ENCODE data around the gene MARF1. TPM values are rescaled to one million over a fixed set of nuclear protein-coding genes. Genes with fewer than 3 reads are reported as not detected.

The MARF1 gene
- total and polyA plus RNA-seq, 2 of the 8 experiments (the other 6 are each of a cell fraction or from before 2014, with no cell fraction given): 5.6 to 31.4 TPM

DNA sequence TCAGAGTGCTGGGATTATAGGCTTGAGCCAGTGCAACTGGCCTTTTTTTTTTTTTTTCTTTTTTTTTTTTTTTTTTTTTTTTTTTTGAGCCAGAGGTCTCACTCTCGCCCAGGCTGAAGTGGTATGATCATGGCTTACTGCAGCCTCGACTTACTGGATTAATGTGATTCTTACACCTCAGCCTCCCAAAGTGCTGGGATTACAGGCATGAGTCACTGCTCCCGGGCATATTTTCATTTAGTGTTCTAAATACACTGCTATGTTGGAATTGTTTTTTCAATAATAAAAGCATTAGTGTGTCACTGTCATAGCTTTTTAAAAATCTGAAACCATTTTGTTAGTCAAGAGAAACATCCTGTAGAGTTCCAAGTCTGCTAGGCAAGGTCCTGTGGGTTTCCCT lies 47.3 kb upstream of the MARF1 start:
- no peak overlapping the region for H2BK15ac ChIP-seq (ENCODE audit: low read length)
- H3K36me3 ChIP-seq (ENCODE audit: control insufficient read depth in 2 of 4, insufficient read depth in 4 of 4, low read length in 3 of 4): peaks cover 0 to 21% (median 11%) of the 10 kb centered on the region in 4 experiments; a peak in 7 of 8 replicates
- no peak overlapping the region for H4K8ac ChIP-seq (ENCODE audit: extremely low read depth, insufficient read depth, low read length)
- H4K91ac ChIP-seq (replicated peaks; ENCODE audit: insufficient read length, low read length): no peak overlapping the region
- H3K9ac ChIP-seq (replicated peaks in 1 of 4; ENCODE audit: extremely low read depth in 1 of 4, low read depth in 3 of 4, low read length in 3 of 4): no peak overlapping the region
- TF ChIP-seq CEBPB (IDR thresholded peaks at IDR 0.05; ENCODE audit: low read depth, low read length) (no peak), CTBP2 (IDR thresholded peaks at IDR 0.05; ENCODE audit: borderline replicate concordance, insufficient read depth, insufficient read length, low read length) (no peak), KDM4A (IDR thresholded peaks at IDR 0.05; ENCODE audit: low read depth, low read length, severe bottlenecking) (no peak), CHD1 (IDR thresholded peaks at IDR 0.05; ENCODE audit: low read depth, low read length) (no peak), BACH1 (IDR thresholded peaks at IDR 0.05; ENCODE audit: low read length) (no peak), EZH2 (IDR thresholded peaks at IDR 0.05; ENCODE audit: low read depth, low read length, severe bottlenecking) (no peak), POLR2AphosphoS5 (IDR thresholded peaks at IDR 0.05; ENCODE audit: low read depth, low read length) (no peak), BCL11A (IDR thresholded peaks at IDR 0.05; ENCODE audit: low read depth in 2 of 2, low read length in 2 of 2) (no peak), SRF (IDR thresholded peaks at IDR 0.05; ENCODE audit: low read depth, low read length) (no peak), RFX5 (IDR thresholded peaks at IDR 0.05; ENCODE audit: borderline replicate concordance, low read depth, low read length) (no peak), TAF7 (optimal IDR thresholded peaks at IDR 0.05; ENCODE audit: borderline replicate concordance, low read depth, low read length) (no peak)
- no peak overlapping the region for H2BK12ac ChIP-seq (ENCODE audit: low read depth, low read length)
- H3K4me3 ChIP-seq (ENCODE audit: extremely low read depth in 1 of 4, insufficient read depth in 2 of 4, low read depth in 3 of 4, low read length in 4 of 4): no peak overlapping the region
- no peak overlapping the region for H3K18ac ChIP-seq (ENCODE audit: extremely low read depth, low read length)
- no peak overlapping the region for H3K4me2 ChIP-seq (ENCODE audit: insufficient read depth in 1 of 2, low read depth in 2 of 2, low read length in 2 of 2)
- DNase-seq (ENCODE audit: low read depth in 1 of 2, low spot score in 2 of 2): no peak
- H3K9me3 ChIP-seq (ENCODE audit: insufficient read depth in 2 of 2, low read depth in 1 of 2, low read length in 1 of 2): no peaks in the 10 kb centered on the region
- POLR2A ChIA-PET (ENCODE audit: partially characterized antibody): interaction anchor here (0.6 kb wide), 1 partner anchor 151 kb away, joined by 4 read pairs; no protein-coding TSS in a partner anchor
- FAIRE-seq: no peak
- peaks cover 2% of the 10 kb centered on the region in 2 experiments for H4K20me1 ChIP-seq (replicated peaks in 1 of 2; ENCODE audit: control insufficient read depth in 1 of 2, insufficient read depth in 2 of 2, low read length in 2 of 2)
- no peak overlapping the region for H3K56ac ChIP-seq (replicated peaks; ENCODE audit: insufficient read length, low read depth, low read length)
- H3K27ac ChIP-seq (ENCODE audit: low read depth, low read length): no peak overlapping the region
- H3K27me3 ChIP-seq (replicated peaks in 1 of 4; ENCODE audit: control insufficient read depth in 3 of 4, extremely low read depth in 1 of 4, insufficient read depth in 3 of 4, low read length in 3 of 4): no peaks in the 10 kb centered on the region
- no peak overlapping the region for H3K23ac ChIP-seq (ENCODE audit: insufficient read length)
- H3K14ac ChIP-seq (ENCODE audit: insufficient read length): no peak overlapping the region
- H3K23me2 ChIP-seq (ENCODE audit: low read depth, low read length): no peaks in the 10 kb centered on the region
- no peak overlapping the region for H2BK20ac ChIP-seq (ENCODE audit: low read length)
- H3K4me1 ChIP-seq (replicated peaks in 1 of 4; ENCODE audit: control insufficient read depth in 3 of 4, insufficient read depth in 4 of 4, low read length in 3 of 4): no peaks in the 10 kb centered on the region
- H3K4ac ChIP-seq (replicated peaks; ENCODE audit: insufficient read length, low read depth, low read length): no peak overlapping the region
- no peak overlapping the region for H2BK120ac ChIP-seq (replicated peaks; ENCODE audit: low read depth, low read length)
- no peaks in the 10 kb centered on the region for H3K79me1 ChIP-seq (ENCODE audit: low read depth, low read length)
- H3K79me2 ChIP-seq (ENCODE audit: control insufficient read depth in 1 of 2, insufficient read depth in 2 of 2, low read length in 2 of 2): no peaks in the 10 kb centered on the region
- no peak overlapping the region for H2AK5ac ChIP-seq (ENCODE audit: low read depth, low read length)
- CTCF ChIA-PET (ENCODE audit: partially characterized antibody): interaction anchor here (3.3 kb wide), 1 partner anchor 8 kb away, joined by 17 read pairs; no protein-coding TSS in a partner anchor
- WGBS, 2 experiments (ENCODE audit: extremely low coverage in 1 of 2, insufficient coverage in 1 of 2, insufficient read length in 1 of 2, insufficient replicate concordance in 2 of 2, low coverage in 1 of 2, low lambda C conversion rate in 2 of 2, missing lambda C conversion rate in 1 of 2): 86% methylated on average over 3 of the region's 3 CpGs; no CpG with 5 or more reads in 1 of the 2 experiments
- H4K5ac ChIP-seq (ENCODE audit: insufficient read length, low read depth, low read length): no peak overlapping the region
- no peak overlapping the region for H2BK5ac ChIP-seq (ENCODE audit: low read depth, low read length)
- H2AFZ ChIP-seq (ENCODE audit: low read length): no peak overlapping the region

All from H1 (cell line).